IPS DF 4.7 (cell line): ENCODE results near the gene CDK14.

ENCODE experiments used
- DNase-seq: peaks from one replicate; pipeline ENCODE4 v3.0.0-alpha.2; 2013; ENCODE audit warnings: low spot score; ENCODE audit errors: extremely low read depth

CDK14 gene

GRCh38 chr7:91086200-91086599 lies 490.1 kb downstream of the CDK14 start:
- DNase-seq = no peak

GRCh38 chr7:91088156-91088555 lies 492.0 kb downstream of the CDK14 start:
- DNase-seq = no peak

- DNase-seq = no peak
Observed at GRCh38 chr7:91088691-91089090, 492.6 kb downstream of the CDK14 start.

GRCh38 chr7:91089382-91089963 lies 493.4 kb downstream of the CDK14 start:
- no peak for DNase-seq

GRCh38 chr7:91090684-91091083 lies 494.6 kb downstream of the CDK14 start:
- no peak for DNase-seq

GRCh38 chr7:91091631-91092030 lies 495.5 kb downstream of the CDK14 start:
- DNase-seq = no peak

- no peak for DNase-seq
Observed at GRCh38 chr7:91093181-91093580, 497.1 kb downstream of the CDK14 start.

- DNase-seq = no peak
Observed at GRCh38 chr7:91098566-91098965, 502.4 kb downstream of the CDK14 start.

- no peak for DNase-seq
Observed at GRCh38 chr7:91103363-91103762, 507.2 kb downstream of the CDK14 start.

- no peak for DNase-seq
Observed at GRCh38 chr7:91107460-91107859, 511.3 kb downstream of the CDK14 start.

GRCh38 chr7:91109200-91109599 lies 513.1 kb downstream of the CDK14 start:
- no peak for DNase-seq

GRCh38 chr7:91112902-91113341 lies 516.8 kb downstream of the CDK14 start:
- DNase-seq = no peak

GRCh38 chr7:91114232-91114631 lies 518.1 kb downstream of the CDK14 start:
- DNase-seq = no peak

GRCh38 chr7:91126762-91127161 lies 530.6 kb downstream of the CDK14 start:
- DNase-seq = no peak

- no peak for DNase-seq
Observed at GRCh38 chr7:91127325-91127724, 531.2 kb downstream of the CDK14 start.

- no peak for DNase-seq
Observed at GRCh38 chr7:91127959-91128358, 531.8 kb downstream of the CDK14 start.

- no peak for DNase-seq
Observed at GRCh38 chr7:91128683-91129348, 532.7 kb downstream of the CDK14 start.

GRCh38 chr7:91135300-91135699 lies 539.2 kb downstream of the CDK14 start:
- no peak for DNase-seq

GRCh38 chr7:91135703-91136430 lies 539.7 kb downstream of the CDK14 start:
- no peak for DNase-seq

- no peak for DNase-seq
Observed at GRCh38 chr7:91137153-91137787, 541.1 kb downstream of the CDK14 start.

GRCh38 chr7:91137788-91138368 lies 541.8 kb downstream of the CDK14 start:
- DNase-seq = no peak

GRCh38 chr7:91140286-91140685 lies 544.2 kb downstream of the CDK14 start:
- DNase-seq = no peak
